Spleen (tissue), 7 donors: ENCODE data around the gene SLIT1.

Source experiments
- CTCF ChIP-seq, 11 experiments: fragments of 200-600 bp in 7 of 11; fragments of 450-650 bp in 4 of 11; sonication (generic) in 4 of 11; IDR thresholded peaks in 8 of 11; conservative IDR thresholded peaks in 3 of 11; 1 replicate in 7 of 11; 2 replicates in 4 of 11; pipeline versions ENCODE4 v1.4.0 to v1.8.0; 2016 to 2021; ENCODE audit warnings: antibody characterized with exemption in 11 of 11, inconsistent platforms in 4 of 11, mild to moderate bottlenecking in 1 of 11
- POLR2A ChIP-seq, 3 donors: fragments of 450-650 bp; IDR thresholded peaks; one replicate each; pipeline ENCODE4 v1.5.1; 2017; ENCODE audit warnings: antibody characterized with exemption in 3 of 3, mild to moderate bottlenecking in 1 of 3
- donor health status: DM: no; HTN: no; CAD: no; lungs with moderate emphysema.
- donor health status: DM: no; HTN: no; CAD: no.
- donor health status: DM: no; HTN: no; CAD: no.

- TF ChIP-seq CTCF (IDR thresholded peaks at IDR 0.05 in 8 of 11, conservative IDR thresholded peaks at IDR 0.05 in 3 of 11) (no peak), POLR2A (IDR thresholded peaks at IDR 0.05) (no peak)
Measured at GRCh38 chr10:97097084-97097433, 88.7 kb downstream of the SLIT1 start.
